Lower lobe of right lung (tissue), 2 donors: ENCODE results near the gene MOCS2. TPM values are rescaled to one million over a fixed set of nuclear protein-coding genes. Genes with fewer than 3 reads are reported as not detected.

Experiments used
- ATAC-seq, 2 donors: fragments of 200-7000 bp; cut with Tn5 transposase; one replicate each; pipeline ENCODE4 v1.9.1; 2020 to 2022; ENCODE audit warnings: mild to moderate bottlenecking in 2 of 2, moderate library complexity in 2 of 2
- DNase-seq: peaks from one replicate; pipeline ENCODE4 v3.0.0-alpha.2; 2020
- H3K27ac ChIP-seq: fragments of 200-600 bp; one replicate; pipeline ENCODE4 v1.8.0; 2022
- H3K27me3 ChIP-seq: fragments of 200-600 bp; one replicate; pipeline ENCODE4 v1.8.0; 2022; ENCODE audit warnings: low read depth
- H3K36me3 ChIP-seq: fragments of 200-600 bp; one replicate; pipeline ENCODE4 v1.8.0; 2022; ENCODE audit warnings: mild to moderate bottlenecking
- H3K4me1 ChIP-seq: fragments of 200-600 bp; one replicate; pipeline ENCODE4 v1.8.0; 2022
- H3K4me3 ChIP-seq: fragments of 200-600 bp; one replicate; pipeline ENCODE4 v1.8.0; 2022; ENCODE audit warnings: mild to moderate bottlenecking
- H3K9me3 ChIP-seq: fragments of 200-600 bp; one replicate; pipeline ENCODE4 v1.8.0; 2022
- intact Hi-C: fragments of 100-400 bp; cut with DNase I; formaldehyde crosslinking; loops from one replicate; pipeline ENCODE4 v1.11.0; 2022
- long read RNA-seq: library from polyadenylated mRNA; unstranded; transcript quantifications from one replicate; pipeline ENCODE4 v2.0.0, GENCODE V29; 2021
- total RNA-seq: library from RNA; stranded (reverse); fragmentation: NEBNext Ultra II Directional; extraction: Animal tissue kit (Norgen Biotek cat#: 25700); gene quantifications from one replicate; pipeline ENCODE4 v1.2.1, GENCODE V29; 2021
- TF ChIP-seq, protein P1 (sequence below): fragments of 200-600 bp; IDR thresholded peaks from one replicate; pipeline ENCODE4 v1.8.0; 2022; ENCODE audit warnings: antibody characterized with exemption, mild to moderate bottlenecking
- donor health status: DM: no; HTN: yes; CAD: no; lungs with severe emphysema.

MOCS2 gene, protein sequence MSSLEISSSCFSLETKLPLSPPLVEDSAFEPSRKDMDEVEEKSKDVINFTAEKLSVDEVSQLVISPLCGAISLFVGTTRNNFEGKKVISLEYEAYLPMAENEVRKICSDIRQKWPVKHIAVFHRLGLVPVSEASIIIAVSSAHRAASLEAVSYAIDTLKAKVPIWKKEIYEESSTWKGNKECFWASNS
- 28.8 TPM for total RNA-seq
- long read RNA-seq, transcript MOCS2-203 (7 exons, 1,337 nt) = major isoform, 38 of 46 reads
- long read RNA-seq, partial matches to known transcripts = 2 of 46 reads
- long read RNA-seq, other reads (novel, unspliced or antisense) = 1 of 46 reads

DNA sequence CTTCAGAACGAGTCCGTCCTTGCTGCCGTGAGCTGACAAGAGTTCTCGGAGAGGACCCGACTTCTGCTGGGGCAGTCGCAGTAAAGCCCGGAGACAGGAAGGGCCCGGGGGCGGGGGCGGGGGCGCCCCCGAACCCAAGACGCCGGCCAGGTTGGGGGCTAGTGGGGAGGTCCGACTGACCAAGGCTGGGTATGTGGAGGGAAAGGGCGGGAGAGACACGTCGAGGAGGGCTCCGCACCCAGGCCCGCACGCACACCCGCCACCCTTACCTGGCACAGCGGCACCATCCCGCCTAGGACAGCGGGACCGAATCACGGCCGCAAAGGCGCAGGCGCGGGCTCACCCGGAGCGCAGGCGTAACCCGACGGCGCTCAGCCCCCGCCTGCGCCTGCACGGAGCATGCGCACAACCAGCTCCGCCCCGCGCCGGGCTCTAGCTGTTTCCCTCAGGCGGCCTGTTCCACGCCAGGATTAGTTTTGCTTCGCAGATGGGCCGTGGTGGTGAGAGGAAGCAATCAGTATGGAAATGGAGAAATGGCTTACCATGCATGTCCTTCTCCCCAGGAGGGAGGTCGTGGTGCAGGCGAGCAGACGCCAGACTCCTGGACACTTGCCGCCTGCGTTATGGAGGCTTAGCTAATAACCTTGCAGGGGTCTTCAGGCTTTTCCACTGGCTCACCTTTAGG, at the start of gene MOCS2:
TSS of gene MOCS2 (minus strand) at position 315 of the 685 bp plus-strand sequence. CDS start 2,583 bp downstream, outside the sequence.
- H3K27me3 ChIP-seq = no peaks in the 10 kb centered on the region
- DNase-seq (peak; percentile 94), ATAC-seq (peak; percentile 100)
- H3K4me1 ChIP-seq = peaks cover 16% of the 10 kb centered on the region
- H3K9me3 ChIP-seq = no peaks in the 10 kb centered on the region
- H3K27ac ChIP-seq = peak within 1 kb of the TSS; percentile 76
- intact Hi-C loops = no loop called here
- H3K36me3 ChIP-seq = peaks cover 5% of the 10 kb centered on the region
- TF ChIP-seq, protein P1, sequence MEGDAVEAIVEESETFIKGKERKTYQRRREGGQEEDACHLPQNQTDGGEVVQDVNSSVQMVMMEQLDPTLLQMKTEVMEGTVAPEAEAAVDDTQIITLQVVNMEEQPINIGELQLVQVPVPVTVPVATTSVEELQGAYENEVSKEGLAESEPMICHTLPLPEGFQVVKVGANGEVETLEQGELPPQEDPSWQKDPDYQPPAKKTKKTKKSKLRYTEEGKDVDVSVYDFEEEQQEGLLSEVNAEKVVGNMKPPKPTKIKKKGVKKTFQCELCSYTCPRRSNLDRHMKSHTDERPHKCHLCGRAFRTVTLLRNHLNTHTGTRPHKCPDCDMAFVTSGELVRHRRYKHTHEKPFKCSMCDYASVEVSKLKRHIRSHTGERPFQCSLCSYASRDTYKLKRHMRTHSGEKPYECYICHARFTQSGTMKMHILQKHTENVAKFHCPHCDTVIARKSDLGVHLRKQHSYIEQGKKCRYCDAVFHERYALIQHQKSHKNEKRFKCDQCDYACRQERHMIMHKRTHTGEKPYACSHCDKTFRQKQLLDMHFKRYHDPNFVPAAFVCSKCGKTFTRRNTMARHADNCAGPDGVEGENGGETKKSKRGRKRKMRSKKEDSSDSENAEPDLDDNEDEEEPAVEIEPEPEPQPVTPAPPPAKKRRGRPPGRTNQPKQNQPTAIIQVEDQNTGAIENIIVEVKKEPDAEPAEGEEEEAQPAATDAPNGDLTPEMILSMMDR = no peak
- peak within 1 kb of the TSS; percentile 73 for H3K4me3 ChIP-seq

DNA sequence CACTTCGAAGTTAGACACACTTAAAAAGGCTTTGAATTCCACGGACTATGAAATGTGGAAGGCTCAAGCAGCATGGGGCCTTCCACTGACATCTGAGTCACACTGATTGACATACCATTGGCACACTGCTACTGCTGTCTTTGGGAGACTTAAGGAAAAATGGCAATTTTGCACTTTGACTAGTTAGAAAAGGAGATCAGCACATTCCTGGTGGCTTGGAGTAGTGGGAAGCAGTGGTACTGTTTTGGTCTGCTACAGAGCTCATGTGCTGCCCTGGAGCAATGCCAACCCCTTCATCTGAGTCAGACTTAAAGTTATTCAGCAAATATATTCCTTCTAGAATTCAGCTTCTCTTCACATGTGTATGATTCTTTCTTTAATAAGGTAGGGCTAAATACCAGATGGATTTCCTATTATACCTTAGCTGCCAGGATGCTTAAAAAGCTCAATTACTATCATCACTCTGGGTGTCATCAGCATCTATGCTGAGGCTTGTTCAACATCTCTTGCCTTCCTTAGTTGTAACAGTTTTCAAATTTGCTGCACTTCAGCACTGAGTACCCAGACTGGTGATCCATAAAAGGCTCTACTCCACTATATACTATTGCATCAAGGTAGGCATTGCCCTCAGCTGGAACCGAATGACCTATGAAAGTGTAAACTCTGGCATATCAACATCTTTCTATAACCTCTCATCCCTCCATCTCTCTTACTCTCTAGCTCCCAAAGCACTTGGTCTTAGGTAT, 42.3 kb upstream of the MOCS2 start:
- no peak for DNase-seq

DNA sequence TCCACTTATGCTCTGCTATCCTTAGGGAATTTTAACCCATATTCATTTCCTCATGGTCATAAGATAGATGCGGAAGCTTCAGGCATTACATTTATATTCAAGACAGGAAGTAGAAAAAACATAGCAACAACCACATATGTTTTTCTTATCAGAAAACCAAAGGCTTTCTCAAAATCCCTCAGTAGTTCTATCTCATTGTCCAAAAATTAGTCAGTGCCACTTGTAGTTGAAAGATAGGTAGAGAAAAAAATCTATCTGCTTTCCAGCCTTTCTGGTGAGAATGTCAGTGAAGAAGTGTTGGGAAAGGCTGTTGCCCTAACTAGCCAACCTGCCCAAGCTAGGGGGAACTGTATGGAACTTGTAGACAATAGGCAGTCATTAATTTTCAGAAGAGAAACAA, 23.5 kb upstream of the MOCS2 start:
- TF ChIP-seq, protein P1 = no peak
- intact Hi-C loops = no loop called here
- Histone ChIP-seq H3K27ac (no peak overlapping the region), H3K27me3 (no peaks in the 10 kb centered on the region), H3K9me3 (no peaks in the 10 kb centered on the region), H3K4me1 (no peaks in the 10 kb centered on the region), H3K4me3 (no peak overlapping the region), H3K36me3 (no peaks in the 10 kb centered on the region)
- ATAC-seq (no peak), DNase-seq (no peak)

More for the DNA sequence above, 42.3 kb upstream of the MOCS2 start:
- Histone ChIP-seq H3K36me3 (no peaks in the 10 kb centered on the region), H3K27ac (no peak overlapping the region), H3K27me3 (no peaks in the 10 kb centered on the region), H3K4me3 (no peak overlapping the region), H3K4me1 (no peaks in the 10 kb centered on the region), H3K9me3 (no peaks in the 10 kb centered on the region)
- TF ChIP-seq, protein P1 = no peak
- ATAC-seq = no peak
- intact Hi-C loops = no loop called here

DNA sequence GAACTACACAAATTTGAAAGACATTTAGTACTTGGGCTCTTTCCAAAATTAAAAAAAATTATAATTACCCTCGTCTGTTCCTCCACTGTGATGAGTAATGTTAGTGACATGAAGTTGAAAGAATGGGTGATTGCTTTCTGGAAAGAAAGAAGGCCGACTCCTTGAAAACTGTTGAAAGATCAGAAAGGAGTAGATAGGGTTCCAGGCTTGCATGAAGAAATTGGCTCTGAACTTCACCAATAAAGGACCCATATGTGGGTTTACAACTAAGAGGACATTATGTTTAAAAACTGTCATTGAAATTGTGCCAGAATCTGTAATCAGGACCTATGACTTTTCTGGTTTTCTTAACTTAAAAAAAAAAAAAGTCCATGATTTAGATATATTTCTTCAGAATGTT, 20.7 kb upstream of the MOCS2 start:
- H3K4me3 ChIP-seq = no peak overlapping the region
- H3K4me1 ChIP-seq = no peaks in the 10 kb centered on the region
- H3K36me3 ChIP-seq = no peaks in the 10 kb centered on the region
- no peaks in the 10 kb centered on the region for H3K27me3 ChIP-seq
- no peaks in the 10 kb centered on the region for H3K9me3 ChIP-seq
- ATAC-seq (no peak), DNase-seq (no peak)
- H3K27ac ChIP-seq = no peak overlapping the region
- intact Hi-C loops = no loop called here
- TF ChIP-seq, protein P1 = no peak

DNA sequence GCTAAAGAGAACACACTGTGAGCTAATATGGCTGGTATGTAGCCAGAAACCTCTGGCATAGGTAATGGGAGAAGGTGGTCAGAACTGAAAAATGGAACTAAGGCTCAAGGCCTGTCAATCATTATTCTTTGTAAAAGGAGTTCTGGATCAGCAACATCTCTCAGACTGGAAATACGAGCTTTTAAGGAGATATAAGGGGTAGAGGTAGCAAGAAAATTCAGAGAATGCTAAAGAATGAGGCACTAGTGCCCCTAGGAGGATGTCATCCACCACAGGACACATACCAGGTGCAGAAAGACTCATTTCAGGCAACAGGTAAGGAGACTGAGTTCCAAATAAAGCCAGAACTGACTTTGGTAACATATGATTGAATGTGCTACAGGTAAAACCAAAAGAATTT, 18.9 kb upstream of the MOCS2 start:
- Histone ChIP-seq H3K36me3 (no peaks in the 10 kb centered on the region), H3K27me3 (no peaks in the 10 kb centered on the region), H3K4me3 (no peak overlapping the region), H3K4me1 (no peaks in the 10 kb centered on the region), H3K9me3 (no peaks in the 10 kb centered on the region), H3K27ac (no peak overlapping the region)
- intact Hi-C loops = no loop called here
- DNase-seq = no peak
- no peak for ATAC-seq
- TF ChIP-seq, protein P1 = no peak
